NCI-H526 (cell line): ENCODE data around the gene NCBP3.
A peak's percentile ranks its signal among the peaks of the same experiment; 100 is the strongest.

Experiments
- DNase-seq, 2 experiments: peaks; one replicate each; lab custom pipeline; 2025; lab: John Stamatoyannopoulos, UW

The NCBP3 gene, protein sequence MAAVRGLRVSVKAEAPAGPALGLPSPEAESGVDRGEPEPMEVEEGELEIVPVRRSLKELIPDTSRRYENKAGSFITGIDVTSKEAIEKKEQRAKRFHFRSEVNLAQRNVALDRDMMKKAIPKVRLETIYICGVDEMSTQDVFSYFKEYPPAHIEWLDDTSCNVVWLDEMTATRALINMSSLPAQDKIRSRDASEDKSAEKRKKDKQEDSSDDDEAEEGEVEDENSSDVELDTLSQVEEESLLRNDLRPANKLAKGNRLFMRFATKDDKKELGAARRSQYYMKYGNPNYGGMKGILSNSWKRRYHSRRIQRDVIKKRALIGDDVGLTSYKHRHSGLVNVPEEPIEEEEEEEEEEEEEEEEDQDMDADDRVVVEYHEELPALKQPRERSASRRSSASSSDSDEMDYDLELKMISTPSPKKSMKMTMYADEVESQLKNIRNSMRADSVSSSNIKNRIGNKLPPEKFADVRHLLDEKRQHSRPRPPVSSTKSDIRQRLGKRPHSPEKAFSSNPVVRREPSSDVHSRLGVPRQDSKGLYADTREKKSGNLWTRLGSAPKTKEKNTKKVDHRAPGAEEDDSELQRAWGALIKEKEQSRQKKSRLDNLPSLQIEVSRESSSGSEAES

DNA sequence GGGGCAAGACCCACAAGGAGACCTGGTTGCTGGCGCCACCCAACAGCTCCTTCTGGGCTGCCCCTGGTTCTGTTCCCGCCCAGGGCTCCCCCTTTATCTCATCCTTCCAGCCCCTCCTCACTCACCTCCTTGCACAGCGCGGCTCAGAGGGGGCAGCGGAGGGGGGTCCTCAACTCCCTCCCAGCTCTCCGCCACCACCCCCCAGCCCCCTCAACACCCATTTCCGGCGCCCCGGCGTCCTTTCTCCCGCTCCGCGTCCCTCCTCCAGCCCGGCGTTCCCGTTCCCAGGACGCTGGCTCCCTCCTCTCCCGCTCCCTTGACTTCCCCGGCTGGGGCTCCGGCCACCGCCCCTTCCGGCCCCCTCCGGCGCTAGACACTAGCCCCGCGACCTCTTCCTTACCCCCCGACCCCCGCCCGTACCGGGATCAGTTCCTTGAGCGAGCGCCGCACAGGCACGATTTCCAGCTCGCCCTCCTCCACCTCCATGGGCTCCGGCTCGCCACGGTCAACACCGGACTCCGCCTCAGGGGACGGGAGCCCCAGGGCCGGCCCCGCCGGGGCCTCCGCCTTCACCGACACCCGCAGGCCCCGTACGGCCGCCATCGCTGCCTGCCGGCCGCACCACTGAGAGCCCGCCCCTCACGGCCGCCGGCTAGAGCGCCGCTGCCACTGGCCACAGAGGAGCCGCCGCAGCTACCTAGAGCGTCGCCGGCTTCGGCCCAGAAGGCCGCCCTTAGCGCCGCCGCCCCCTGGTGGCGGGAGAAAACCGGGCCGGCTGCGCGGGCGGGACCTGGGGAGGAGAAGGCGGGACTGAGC is at the start of gene NCBP3:
Gene NCBP3, minus strand, starts transcription at position 626 of the 816 bp plus-strand sequence. Its CDS starts 23 bp downstream, at position 603.
- peak; percentile 59 to 89 for DNase-seq

DNA sequence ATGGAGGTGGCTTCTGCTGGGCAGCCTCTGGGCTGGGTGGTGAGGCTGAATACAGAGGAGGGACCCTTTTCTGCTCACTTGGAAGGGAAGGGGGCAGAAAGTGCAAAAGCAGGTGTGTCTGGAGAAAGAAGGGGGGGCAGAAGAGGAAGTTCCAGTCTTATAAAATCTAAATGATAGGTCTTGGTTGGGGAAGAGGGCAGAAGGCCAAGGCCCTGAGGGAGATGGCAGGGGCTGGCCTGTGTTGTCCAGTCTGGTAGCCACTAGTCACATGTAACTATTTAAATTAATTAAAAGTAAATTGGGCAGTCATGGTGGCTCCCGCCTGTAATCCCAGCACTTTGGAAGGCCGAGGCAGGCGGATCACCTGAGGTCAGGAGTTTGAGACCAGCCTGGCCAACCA is 49.3 kb upstream of the NCBP3 start:
- no peak for DNase-seq

DNA sequence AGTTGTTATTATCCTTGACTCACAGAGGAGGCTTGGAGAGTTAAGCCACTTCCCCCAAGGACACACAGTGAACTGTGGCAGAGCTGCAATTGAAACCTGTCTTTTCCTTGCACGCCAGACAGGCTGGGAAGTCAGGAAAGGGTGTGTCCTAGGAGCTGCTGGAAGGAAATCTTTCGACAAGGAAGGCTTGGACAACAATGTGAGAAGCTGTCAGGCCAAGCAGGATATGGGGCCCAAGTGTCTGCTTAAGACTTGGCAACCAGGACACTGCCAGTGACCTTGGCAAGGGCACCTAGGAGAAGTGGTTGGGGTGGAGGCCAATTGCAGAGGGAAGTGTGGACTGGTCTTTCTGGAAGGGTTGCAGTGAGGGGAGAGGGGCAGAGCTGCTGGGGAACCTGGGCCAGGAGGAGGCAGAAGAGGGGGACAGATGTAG is 48.9 kb upstream of the NCBP3 start:
- no peak for DNase-seq

DNA sequence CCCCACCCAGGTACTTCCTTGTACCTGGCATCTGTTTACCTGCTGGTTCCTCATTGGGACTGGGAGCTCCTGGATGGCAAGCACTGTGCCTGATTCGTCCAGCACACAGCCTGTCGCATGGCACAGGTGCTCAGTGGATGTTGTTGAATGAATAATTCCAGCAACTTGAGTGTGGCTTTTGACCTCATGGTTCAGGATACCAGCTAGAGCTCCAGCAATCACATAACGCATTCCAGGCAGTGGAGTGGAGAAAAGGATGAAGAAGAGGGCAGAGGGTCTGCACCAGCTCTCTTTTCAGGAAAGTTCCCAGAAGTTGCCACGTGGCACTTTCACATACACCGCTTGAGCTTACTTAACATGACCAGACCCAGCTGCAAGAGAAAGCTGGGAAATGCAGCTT is 48.1 kb upstream of the NCBP3 start:
- no peak for DNase-seq

DNA sequence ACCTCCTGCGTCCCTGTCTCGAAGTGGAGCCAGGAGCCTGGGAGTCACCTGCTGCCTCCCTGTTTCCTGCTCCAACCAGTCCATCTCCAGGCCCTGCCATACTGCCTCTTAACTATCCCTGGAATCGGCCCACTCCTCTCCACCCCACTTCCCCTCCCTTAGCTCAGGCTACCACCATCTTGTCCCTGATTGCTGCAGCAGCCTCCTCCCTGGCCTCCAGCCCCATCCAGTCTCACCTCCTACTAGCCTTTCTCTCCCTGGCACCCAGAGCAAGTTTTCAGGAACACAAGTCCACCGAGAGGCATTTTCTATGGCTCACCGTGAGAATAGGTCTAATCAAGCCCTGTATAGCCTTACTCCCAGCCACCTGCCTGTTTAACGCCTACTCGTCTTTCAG is 47.7 kb upstream of the NCBP3 start:
- DNase-seq: no peak

DNA sequence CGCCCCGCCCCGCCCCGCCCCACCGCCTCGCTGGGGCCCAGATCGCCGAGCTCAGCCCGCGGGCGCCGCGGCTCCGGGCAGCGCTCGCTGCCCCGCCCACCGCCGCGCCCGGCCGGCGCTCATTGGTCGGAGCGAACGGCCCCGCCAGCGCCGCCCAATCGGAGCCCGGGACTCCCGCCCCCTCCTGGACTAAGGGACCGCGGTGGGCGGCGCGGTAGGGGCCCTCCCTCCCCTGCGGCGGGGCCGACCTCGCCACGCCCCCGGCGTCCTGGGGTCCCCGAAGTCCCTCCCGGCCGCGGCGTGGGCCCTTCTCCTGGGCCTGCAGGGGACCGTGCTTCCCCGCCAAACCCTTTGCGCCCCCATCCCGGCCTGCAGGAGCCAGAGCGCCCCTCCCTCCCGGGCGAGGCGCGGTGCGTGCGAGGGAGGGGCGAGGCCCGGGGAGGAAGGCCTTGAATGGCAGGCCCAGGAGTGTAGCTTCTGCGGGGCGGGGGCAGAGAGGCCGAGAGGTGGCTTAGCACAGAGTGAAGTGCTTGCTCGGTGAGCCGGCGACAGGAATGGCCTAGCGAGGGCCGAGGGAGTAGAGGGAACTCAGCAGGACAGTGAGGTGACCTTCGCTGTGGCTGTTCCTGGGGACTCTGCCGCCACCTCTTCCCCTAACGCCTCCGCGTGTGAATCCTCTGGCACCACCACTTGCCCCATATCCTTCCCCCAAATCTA is 47.1 kb upstream of the NCBP3 start, which contains the start of gene CAMKK1:
Gene CAMKK1, minus strand, starts transcription at position 51 of the 717 bp plus-strand sequence. CDS start 7,366 bp downstream, outside the sequence.
- DNase-seq: peak; percentile 49 to 91

DNA sequence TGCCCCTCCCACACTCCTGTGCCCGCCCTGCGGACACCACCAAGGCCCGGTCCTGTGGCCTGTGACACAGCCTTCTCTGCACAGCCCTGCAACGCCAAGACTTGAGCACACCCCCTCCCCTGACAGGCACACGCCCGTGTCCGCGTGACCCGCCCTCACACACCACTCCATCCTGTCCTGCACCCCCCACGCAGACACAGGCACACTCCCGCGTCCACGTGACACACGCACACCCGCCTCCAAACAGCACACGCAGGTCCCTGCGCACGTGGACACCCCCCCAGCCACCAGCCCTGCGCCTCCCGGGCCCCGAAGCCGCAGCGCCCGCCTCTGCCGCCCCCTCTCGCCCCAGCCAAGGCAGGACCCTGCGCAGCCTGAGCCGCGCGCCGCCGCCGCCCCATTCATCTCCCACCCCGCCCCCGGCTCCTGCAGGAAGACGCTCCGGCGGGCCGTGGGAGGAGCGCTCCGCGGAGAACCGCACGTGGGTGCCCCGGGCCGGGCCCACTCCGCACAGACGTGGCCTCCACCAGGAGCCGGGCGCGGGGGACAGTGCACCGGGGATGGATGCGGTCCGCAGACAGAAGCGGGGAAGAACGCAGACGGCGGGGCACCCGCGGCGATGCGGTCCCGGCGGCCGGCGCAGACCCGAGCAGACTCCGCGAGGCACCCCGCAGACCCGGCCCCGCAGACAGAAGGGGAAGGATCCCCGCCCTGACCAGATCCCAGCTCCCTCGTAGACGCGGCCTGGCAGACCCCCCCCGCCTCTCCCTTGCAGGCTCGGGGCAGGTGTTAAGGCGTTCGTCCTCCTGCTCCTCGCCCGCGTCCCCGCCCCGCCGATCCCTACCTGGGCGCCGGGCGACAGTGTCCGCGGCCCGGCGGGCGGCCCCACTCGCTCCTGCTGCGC is 46.3 kb upstream of the NCBP3 start:
- peak in 1 of 2 experiments; percentile 67 for DNase-seq

DNA sequence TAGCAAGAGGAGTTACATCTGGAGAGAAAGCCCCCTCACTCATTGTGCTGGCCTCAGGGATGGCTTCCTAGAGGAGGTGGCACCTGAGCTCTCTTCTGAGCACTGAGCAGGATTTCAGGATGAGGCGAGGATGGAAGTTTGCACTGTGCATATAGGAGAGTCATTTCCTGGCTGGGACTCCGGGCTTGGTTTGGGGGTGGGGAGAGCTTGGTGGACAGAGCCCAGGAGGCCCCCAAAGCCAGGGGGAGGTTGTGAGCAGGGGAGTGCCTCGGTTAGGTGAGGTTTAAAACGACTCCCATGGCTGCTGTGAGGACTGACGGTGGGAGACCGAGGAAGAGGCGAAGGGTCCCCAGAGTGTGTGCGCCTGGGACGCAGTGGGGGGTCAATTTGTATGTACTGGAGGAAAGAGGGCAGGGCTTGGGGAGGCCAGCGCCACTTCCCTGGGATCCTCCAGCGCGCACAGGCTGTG is 45.6 kb upstream of the NCBP3 start:
- no peak for DNase-seq

DNA sequence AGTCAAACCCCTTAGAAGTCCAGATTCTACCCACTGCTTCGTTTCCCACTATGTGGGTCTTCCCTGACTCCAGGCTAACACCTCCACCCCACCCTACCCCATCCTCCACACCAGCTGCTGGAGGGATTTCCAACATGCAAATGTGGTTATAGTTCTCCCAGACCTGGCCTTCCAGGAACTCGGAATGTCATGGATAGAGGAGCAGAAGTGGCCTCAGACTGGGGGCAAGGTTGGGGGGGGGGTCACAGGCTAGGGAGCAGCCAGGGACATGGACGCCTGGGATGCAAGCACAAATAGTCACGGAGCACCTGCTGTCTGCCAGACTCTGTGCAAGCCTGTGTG is 44.8 kb upstream of the NCBP3 start:
- DNase-seq: peak in 1 of 2 experiments; percentile 57

DNA sequence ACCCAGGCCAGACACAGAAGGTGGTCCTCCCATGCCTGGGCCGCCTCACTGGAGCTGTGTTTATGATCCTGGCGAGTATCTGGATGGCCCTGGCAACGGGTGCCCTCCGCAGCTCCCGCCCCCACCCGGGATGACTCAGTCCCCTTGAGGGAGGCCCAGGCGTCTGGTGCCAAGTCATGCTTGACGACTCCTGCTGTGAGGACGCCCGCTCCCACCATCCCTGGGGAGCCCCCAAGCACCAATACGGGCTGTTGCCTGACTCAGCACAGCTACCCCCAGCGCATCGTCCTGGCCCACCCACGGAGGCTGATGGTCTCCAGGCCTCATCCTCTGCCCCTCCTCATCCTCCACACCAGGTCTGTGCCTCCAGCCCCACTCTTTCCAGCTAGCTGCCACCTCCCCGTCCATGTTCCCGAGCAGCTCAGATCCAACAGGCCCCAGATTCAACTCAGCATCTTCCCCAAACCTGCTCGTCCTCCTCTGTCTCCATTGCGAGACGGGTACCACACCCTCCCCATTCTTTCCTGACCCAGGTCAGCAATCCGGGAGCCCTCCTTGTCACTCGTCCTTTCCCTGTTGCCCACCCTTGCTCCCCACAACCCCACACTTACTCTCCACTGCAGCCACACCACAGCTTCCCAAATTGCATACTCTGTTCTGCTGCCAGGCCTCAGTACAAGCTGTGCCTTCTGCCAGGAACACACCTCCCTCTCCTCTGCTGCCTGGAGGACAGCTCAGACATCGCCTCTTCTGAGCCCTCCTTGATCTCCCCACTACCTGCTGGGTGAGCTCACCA is 44.2 kb upstream of the NCBP3 start:
- DNase-seq: peak; percentile 27 to 37

DNA sequence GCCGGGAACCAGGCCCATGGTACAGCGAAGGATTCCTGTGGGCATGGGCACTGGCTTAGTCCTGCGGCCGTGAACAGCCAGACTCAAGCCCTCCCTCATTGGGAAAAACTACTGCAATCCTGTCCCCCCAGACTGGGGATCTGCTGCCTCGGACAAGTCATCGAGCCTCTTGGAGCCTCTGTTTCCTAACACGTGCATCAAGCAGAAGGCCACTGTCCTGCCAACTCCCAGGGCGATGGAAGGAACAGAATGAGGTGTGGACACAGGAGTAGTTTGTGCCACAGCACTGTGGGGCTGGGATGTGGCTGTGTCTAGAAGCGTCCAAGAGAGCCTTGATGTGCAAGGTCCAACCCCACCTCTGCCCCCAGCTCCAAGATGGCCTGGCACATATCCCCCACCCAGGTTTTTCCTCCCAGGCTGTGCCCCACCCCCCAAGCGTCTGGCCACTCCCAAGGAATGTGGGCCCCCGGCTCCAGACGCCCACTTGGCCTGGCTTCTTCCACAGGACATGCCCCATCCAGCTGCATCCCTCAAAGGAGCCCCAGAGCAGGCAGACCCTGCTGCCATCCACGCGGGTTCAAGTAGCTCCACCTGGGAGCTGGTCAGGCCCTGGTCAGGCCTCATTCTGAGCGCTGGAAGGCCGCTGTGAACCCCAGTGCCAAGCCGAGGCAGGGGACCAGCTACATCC is 43.4 kb upstream of the NCBP3 start:
- no peak for DNase-seq

DNA sequence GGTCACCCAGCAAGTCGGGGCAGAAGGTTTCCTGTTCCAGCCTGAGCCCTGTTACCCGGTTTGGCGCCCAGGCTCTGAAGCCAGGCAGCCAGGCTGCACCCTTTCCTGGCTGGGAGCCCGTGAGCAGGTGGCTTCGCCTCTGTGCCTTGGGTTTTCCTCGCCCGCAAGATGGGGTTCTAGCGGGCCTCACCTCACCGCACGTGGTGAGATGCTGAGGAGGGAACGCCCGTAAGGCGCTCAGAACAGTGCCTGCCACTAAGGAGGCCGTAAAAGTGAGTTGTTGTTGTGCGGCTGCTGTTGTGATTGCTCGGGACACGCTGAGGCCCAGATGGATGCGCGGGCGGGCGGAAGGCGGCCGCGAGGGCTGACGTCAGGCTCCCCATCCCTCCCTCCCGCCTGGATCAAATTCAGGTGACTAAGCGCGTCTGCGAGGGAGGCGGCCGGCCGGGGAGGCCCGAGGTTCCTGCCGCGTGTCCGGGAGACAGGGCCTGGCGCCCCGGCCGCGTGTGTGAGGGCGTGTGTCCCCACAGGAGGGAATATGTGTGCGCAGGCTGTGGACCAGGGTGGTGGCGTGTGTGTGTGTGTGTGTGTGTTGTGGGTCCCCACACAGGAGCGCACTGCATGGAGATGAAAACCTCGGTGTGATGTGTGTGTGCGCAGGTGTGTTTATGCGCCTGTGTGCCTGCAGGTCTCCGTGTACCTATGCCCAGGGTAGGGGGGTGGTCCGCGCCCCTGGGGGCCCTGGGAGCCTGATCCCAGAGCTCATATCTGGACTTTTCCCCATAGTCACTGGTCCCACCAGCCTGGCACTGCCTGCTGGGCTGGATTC is 42.5 kb upstream of the NCBP3 start:
- peak; percentile 38 to 65 for DNase-seq

DNA sequence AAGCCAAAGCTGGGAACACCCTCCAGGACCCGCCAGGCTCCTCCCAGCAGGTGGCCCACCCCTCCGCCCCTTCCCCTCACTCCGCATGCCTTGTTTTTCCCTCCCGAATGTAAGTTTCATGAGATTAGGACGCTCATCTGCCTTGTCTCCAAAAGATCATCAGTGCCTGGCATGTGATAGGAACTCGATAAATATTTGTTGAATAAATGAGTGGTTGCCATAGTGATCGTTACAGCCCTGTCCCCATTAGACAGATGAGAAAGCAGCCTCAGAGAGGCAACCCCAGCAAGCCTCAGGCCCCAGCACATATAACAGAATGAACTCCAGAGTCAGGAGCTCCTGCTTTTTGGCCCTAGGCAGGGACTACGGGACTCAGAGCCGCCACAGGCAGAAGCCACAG is 41.8 kb upstream of the NCBP3 start:
- no peak for DNase-seq

DNA sequence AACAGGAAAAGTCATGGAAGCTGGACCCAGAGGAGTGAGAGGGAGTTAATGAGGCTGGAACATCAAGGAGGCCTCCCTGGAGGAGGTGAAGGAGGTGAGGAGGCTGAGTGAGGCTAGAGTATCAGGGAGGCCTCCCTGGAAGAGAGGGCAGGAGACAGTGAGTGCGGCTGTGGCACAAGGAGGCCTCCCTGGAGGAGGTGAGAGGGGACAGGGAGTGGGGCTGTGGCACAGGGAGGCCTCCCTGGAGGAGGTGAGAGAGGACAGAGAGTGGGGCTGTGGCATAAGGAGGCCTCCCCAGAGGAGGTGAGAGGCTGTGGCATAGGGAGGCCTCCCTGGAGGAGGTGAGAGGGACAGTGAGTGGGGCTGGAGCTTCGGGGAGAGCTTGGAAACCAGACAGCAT is 41.3 kb upstream of the NCBP3 start:
- no peak for DNase-seq

DNA sequence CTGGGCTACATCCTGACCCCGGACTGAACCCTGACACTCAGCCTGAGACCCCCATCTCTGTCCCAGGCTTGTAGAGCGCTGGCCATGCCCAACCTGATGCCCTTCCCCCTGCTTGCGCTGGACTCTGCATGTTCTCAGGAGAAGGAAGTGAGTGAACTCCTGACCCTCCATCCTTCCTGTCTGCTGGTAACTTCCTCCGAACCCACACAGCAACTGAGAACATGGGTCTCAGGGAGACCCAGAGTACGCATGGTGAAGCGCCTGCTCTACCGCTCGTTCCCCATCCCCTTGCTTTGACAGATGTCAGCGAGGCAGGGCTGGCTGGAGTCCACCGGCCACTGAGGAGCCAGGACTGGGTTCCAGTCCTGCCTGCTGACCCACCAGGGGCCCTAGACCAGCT is 40.7 kb upstream of the NCBP3 start:
- DNase-seq: no peak

DNA sequence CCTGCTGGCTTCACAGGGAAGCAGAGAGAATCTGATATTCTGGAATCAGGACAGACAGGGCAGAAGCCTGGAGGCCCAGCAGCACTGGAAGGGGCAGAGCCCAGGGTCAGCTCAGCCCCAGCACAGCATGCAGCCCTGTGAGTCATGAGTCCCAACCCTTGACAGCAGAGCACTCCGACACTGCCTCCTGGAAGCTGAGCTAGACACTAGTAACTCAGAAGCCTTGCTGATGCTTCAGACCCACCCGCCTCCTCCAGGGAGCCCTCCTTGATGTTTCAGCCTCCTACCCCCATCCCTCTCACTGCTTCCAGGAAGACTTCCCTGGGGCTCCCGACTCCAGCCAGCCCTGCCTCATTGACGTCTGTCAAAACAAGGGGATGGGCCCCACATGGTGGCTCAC is 39.9 kb upstream of the NCBP3 start:
- no peak for DNase-seq

DNA sequence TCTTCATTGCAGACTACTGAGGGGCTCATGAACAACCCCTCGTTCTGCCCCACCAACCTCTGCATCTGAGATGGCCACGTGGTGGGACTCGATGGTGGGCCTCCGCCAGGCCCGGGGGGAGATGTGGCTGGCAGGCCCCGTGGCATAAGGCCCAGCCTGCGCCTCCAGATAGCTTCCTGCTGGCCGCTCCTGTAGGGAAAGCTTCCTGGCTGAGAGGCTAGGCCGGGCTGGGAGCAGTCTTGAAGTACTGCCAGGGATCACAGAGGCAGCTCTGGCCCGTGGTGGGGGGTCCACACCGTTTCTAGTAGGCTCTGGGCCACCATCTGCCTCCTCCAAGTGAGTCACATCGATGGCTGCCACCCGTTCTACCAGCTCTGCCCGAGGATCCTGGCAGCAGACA is 39.2 kb upstream of the NCBP3 start:
- DNase-seq: no peak

DNA sequence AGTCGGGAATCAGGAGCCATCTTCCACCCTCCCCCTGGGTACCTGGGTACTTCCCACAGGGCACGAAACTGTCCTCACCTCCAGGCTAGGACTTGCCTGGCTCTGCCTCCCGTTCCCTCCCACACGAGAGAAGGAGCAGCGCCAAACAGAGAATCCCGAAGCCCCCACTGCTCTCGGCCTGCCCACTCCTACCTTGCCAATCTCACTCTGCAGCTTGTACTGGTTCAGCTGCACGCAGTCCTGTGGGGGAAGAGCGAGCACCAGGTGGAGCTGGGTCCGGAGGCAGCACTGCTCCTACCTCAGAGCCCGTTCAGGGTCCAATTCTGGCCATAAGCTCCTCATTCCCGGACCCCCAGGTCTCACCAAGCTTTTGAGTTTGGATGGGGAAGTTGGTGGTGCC is 38.1 kb upstream of the NCBP3 start:
- DNase-seq: no peak
